Dedifferentiated amniotic fluid mesenchymal stem cell (primary cell): ENCODE measurements around the gene TEC.

Experiments
- DNase-seq: peaks from one replicate; pipeline ENCODE4 v3.0.0-alpha.2; 2016; ENCODE audit errors: extremely low spot score

Gene TEC

DNA sequence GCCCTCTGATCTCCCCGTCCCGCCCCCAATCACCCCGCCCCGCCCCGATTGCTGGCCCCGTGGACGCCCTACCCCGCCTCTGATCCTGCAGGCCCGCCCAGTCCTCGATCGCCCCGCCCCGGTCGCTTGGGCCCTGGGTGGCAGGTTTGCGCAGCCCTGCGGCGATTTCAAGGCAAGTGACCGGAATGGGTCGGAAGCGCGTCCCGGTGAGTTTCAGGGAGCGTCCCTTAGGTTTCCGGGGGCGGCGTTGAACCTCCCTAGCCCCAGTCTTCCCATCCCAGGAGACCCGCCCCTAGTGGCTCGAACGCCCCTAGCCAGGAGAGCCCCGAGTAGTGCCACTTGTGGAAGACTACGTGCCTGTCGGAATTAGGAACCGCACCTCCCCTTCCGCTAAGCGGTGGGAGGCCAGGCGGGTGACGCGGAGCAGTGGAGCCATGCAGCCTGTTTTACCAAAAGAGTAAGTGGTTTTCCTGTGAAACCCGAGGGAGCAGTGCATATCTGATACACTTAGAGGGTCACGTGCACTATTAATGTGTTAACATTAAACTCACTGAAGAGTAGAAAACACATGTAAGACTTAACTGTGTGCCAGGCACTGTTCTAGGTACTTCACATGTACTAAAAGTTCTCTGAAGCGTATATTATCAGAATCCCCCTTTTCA is 354 bp upstream of the TEC start:
- DNase-seq = peak; percentile 60

DNA sequence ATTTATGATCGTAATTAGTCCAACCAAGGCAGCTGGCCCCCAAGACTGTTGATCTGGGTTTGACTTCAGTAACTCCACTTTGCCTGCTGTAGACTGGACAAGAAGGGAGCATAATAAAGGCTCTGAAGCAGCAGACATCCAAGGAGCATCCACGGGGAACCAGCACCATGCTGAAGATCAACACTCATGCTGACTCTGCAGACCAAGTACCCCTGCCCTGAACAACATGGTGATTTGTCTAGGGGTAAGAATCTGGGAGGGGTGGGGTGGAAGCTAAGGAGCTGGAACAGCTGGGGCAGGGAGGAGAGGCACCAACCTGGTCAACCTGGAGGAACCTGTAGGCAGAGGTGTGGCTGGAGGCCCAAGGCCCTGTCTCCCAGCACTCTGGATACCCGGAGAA is 2.1 kb downstream of the TEC start:
- DNase-seq = no peak

DNA sequence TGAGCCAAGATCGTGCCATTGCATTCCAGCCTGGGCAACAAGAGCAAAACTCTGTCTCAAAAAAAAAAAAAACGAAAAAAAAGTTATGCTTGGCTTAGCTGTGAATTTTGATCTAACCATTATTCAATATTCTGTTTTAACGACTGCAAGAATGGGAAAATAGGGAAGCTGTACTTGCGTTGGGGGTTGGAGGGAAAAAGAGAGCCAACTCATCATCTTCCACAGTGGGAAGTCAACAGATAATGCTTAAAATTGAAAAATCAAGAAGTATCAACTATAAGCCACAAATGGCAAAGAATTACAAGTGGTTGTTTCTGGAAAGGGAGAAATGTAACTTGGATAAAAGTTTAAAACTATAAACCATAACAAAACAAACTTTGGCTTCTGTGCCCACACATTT is 2.9 kb downstream of the TEC start:
- no peak for DNase-seq

DNA sequence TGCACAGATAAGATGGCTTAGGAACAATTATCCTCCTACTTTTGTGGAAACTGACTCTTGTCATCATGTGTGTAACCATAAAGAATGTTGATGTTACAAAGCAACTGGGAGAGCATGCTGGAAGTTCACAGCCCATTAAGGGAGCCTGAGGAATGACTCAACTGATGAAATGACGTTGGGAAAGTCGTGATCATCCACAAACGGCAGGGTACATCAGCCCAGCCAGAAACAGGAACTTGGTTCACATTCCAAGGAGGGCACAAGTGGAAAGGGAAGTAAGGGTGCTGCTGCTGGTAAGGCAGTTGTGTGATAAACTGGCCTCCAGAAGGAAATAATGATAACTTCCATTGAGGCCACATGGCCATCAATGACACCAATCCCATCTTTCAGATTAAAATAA is 6.7 kb downstream of the TEC start:
- DNase-seq = no peak

DNA sequence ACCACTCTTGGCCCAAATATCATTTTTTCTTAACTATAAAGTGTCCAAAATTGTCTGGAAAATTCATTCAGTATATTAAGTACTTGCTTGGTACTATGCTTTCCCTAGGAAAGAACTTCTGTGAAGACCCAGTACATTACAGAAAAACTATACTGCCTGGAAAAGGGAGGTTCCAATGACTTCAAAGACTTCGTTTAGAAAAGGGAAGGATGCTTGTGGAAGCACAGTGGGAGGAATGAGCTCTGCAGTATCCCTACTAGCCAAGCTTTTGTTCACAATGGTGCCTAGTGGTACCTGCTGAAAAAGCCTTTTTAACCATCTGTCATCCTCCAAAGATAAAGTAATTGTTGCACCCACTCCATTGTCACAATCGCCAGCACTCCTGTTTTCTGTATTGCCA is 7.2 kb downstream of the TEC start:
- DNase-seq = no peak

DNA sequence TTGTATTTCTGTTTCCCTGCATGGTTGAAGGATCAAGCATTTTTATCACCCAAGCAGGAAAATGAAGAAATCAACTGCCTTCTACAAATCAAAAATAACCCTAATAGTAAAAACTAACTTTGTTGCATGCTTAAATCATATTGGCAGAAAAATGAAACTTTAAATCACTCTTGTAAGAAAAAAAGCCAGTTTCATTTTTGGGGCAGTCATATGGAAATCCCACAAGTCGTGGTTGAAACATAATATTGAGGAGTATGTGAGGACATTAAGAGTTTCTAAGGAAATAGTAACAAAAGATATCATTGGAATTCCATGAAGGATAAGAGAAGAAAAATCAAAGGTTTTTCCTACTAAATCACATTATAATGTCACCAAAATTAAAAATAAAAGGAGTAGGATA is 8.4 kb downstream of the TEC start:
- DNase-seq = peak; percentile 48

DNA sequence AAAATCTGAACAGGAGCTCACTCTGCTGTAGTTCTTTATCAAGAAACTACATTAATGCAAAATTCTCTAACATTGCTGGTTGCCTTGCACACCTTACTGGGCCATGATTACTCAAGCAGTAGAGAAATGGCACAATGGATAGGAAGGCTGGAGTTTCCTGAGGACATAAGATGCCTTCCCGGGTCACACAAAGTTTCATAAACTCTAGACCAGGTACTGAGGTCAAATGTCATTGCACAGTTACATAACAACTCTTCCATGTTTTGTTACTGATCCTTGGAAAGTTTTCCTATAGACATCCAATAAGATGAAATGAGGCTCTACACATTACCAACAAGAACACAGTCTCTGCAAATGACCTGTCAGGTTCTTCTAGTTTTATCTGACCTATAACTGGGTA is 9.9 kb downstream of the TEC start:
- no peak for DNase-seq

DNA sequence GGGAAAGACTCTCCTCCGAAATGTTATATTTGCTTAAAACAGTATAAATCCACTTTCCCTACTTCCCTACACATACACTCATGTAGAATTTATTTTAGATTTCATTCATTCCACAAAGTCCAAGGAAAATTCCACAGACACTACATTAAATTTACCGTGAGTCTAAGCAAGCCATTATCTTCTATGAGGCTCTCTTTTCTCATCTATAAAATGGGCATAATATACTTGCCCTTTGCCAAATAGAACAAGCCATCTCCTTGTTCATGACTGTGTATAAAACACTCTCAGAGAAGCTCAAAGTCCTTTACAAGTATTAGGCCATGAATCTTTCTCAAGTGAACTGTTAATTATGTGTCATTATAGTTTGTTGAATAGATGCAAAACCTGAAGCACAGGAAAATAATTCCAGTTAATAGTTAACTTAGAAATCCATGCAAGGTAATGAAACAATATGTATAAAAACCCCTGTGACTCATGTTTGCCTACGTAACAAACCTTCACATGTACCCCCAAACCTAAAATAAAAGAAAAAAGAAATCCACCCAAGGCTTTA is 10.7 kb downstream of the TEC start:
- no peak for DNase-seq

DNA sequence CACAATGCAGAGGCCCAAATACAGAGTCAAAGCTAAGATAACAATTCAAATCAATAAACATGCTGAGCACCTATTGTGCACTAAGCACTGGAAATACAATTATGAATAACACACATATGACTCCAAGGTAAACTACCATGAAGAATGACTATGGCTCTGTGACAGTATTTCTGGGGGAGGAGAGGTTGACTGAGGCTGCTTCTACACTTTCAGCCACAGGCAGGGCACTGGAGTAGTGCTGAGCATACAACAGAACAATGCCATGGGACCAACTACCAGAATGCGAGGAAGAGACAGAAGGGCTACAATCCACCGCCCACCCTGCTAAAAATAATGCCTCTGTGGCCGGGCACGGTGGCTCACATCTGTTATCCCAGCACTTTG is 13.7 kb downstream of the TEC start:
- DNase-seq = no peak

DNA sequence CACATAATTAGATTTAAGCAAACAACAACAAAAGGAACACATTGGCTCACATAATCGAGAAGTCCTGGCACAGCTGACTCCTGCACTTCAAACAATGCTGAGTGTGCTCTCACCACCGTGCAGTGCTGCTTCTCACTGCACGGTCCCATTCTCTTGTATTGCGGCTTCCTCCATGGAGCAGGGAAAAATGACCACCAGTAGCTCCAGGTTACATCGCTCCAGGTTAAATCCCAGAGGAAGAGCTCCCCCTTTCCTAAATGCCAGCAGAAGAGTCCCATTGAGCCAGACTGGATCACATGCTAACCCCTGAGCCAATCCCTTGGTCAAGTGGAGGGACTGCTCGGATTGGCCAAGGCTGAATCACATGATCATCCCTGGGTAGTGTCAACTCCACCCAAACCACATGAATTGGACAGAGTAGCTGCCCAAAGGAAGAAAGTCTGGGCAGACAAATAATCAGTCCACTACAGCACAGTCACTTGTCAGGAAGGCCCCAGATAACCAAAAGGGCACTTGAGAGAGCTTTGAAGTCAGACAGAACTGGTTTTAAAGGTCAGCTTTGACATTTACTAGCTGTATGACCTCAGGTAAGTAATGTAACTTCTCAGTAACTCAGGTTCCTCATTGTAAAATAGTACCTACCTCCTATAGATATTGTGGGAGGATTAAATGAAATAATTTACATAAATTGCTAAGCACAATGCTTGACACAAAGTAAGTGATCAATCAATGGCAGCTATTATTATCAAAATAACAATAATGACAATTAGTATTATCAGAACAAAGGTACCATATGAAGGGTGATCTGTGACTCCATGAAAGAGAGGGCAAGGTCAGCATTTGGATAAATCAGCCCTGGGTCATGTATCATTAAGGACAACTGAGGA is 14.3 kb downstream of the TEC start:
- no peak for DNase-seq

DNA sequence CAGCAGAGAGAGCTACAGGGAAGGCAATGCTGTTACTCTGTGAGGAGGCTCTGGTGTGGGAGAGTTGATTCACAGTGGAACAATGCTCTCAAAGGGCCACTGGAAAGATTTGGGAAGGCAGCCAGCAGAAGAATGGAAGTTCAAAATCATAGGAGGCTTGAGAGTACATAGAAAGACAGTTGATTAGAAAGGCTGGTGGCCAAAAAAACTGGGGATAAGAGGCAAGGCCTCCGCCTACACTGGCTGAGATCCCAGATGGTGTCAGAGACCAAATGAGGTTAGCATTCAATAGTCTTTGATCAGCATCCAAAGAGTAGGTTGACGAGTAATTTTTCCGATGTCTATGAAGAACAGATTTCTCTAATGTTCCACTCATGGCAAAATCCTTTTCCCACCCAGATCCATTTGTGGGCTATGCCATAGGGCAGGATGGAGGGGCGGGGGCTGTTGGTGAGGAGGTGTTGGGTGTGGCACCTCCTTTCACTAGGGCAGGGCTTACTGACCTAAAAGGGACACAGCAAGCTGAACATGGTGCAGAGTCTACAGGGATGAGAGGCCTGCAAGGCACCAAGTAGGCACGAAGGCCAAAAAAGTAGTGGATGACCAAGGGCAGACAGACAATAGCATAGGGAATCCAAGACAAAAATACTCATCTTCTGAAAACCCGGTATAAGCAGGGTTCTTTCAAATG is 15.1 kb downstream of the TEC start:
- DNase-seq = peak; percentile 65

DNA sequence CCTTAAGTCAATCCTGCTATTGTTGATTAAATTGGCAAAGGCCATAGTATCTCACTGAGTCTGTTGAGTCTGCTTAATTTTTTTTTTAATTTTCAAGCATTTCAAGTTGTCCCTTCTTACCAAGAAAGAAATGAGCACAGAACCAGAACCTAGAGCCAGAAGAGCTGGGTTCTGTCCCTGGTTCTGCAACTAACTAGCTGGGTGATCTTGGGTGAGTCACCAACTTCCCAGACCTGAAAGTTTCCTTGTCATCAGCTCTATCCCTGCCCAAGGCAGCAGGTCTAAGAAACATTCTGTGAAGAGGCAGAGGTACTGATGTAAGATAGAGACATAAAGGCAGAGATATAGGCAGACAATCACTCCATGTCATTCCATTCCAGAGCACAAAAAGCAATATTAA is 17.3 kb downstream of the TEC start:
- DNase-seq = no peak

DNA sequence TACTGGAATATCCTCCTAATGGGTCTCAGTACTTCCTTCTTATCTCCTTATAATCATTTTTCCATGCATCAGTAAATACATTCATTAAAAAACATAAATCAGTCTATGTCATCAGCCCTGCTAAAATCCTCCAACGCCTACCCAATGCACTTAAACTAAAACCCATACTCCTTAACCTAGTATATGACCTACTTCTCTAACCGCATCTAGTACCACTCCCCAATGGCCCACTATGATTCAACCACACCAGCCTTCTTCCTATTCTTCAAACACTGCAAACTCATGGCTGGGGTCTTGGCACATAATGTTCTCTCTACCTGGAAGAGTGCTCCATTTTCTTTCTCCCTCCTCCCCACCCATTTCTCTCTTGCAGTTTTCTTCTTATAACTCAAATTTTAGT is 18.7 kb downstream of the TEC start:
- DNase-seq = no peak

DNA sequence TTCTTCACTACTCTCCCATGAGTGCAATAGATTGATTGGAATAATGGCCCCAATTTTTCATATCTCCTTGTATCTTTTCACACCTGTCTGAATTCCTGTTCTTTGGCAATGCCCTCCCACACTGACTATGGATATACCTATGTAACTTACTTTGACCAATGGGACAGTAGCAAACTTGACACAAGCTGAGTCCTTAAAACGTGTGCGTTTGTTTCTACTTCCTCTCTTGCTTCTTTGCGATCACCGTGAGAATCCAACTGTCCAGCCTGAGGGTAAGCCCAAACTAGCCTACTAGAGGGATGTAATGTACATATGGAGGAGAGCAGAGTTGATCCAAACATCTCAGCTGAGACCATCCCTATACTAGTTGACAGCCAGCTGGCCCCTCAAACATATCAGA is 19.3 kb downstream of the TEC start:
- no peak for DNase-seq

DNA sequence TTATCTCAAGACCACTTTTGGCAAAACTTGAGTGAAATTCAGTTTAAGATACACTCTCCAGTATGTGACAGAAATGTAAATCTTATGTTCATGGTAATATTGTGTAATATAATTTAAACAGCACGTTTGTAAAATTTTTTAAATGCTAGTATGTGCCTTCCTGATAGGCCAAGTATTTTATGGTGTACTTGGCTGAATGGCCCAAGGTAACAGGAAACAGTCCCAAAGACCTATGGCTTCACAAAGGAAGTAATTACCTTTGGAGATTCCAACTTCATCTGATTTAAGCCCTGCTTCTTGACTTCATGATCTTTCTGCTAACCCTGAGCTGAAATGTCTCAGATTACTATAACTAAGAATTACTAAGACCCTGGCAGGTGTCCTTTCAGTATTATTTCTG is 20.3 kb downstream of the TEC start:
- DNase-seq = no peak

DNA sequence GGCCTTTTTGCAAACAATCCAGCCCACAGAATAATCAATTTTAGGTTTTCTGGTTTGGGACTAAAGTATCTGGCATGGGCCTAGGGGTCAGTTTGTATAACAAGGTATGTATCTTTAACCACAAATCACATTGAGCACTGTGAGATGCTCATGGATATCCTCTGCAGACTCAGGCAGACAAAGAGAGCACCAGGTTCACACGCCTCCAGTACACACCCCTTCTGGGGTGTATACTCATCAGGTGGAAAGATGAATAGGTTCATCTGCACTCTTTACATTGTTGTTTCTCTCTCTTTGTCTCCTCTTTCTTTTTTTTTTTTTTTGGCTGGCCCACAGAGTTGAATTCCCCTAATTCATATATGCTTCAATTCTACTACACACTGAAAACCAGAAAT is 21.1 kb downstream of the TEC start:
- no peak for DNase-seq

DNA sequence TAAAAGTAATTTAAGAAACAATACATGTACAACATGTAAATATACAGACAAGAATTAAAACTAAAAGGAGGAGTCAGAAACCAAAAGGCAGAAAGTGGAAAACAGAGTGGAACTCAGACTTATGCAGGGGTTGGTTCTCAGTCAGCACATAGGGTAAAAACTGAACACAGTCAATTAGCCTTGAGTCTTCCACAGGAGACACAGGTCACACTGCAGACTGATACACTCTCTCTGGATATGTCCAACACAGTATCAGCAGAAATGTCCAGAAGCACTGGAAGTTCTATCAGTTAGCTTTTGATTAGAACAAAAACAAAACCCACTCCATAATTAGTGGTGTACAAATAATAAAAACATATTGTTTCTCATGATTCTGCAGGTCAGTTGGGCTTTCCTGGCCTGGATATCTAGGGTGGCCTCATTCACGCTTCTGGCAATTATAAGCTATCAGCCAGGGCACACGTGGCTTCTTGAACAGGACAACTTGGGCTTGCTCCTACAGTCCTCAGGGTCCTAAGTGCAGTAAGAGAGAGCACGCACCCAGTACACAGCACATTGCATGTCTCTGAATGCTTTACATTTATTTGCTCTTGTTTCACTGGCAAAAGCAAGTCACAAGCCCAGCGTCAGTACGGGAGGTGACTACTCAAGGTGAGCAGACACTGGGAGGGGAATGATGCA is 21.6 kb downstream of the TEC start:
- DNase-seq = no peak

DNA sequence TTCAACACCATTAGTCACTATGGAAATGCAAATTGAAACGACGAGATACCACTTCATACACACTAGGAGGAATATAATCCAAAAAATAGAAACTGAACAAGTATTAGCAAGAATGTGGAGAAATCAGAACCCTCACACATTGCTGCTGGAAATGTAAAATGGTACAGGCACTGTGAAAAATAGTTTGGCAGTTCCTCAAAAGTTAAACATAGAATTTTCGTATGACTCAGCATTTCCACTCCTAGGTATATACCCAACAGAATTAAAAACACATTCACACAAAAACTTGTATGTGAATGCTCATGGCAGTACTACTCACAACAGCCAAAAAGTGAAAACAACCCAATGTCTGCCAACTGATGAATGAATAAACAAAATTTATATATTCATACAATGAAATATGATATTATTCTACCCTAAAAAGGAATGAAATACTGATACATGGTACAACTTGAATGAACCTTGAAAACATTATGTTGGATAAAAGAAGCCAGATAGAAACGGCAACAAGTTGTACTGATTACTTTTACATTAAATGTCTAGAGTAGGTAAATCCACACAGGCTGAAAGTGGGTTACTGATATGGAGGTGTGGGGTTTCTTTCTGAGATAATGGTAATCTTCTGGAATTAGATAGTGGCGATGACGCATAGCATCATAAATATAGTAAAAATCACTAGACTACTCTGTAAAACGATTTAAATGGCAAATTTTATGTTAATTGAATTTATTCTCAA is 22.3 kb downstream of the TEC start:
- peak; percentile 74 for DNase-seq

DNA sequence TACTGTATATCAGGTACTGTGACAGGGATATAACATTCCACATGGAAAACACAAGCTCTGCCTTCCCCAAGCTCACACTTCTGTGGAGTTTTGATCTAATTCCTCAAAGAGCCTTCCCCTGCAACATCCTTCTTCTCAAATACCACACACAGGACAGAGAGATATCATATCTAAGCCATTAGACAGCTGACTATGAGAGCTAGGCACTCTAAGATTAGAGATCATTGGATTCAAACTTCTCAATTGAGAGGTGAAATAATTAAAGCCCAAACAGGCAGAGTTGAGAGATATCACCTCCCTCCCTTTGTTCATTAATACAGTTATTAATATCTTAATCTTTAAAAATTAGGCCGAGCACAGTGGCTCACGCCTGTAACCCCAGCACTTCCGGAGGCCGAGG is 25.0 kb downstream of the TEC start:
- DNase-seq = no peak

DNA sequence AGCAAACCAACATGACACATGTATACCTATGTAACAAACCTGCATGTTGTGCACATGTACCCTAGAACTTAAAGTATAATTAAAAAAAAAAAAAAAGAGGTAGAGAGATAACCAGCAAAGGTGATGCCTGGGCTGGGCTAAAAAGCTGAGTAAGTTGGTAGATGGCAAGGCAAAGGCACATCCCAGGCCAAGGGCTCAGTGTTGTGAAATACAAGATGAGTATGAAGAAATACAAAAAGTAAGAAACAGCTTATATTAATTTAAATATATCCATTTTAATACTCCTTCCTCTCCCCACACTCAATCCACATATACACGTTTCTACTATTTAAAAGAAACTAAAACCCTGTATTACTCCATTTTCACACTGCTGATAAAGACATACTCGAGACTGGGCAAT is 25.8 kb downstream of the TEC start:
- no peak for DNase-seq

DNA sequence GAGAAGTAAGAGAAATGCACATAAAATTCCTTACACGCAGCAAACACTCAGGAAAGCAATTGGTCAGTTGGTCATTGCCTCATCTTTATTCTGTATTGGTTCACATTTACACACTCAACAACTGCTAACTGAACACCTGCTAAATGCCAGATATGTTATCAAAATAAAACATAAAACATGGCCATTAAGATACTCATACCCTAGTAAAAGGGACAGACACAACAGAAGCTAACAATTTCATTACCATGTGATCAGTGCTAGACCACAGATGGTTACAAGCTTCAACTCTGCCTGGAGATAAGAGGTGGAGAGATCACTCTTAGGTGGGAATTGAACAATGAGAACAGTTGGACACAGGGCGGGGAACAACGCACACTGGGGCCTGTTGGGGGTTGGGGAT is 26.2 kb downstream of the TEC start:
- DNase-seq = no peak
